DOHH2 (cell line): ENCODE data around the gene SLC9A8.

Experiments
- EZH2phosphoT487 ChIP-seq: fragments of 200-600 bp; sonication (generic); IDR thresholded peaks from 2 replicates; pipeline ENCODE4 v1.6.1; 2017; ENCODE audit warnings: borderline replicate concordance, mild to moderate bottlenecking, antibody characterized with exemption, low read length, moderate library complexity, mixed read lengths
- TF ChIP-seq, protein P1 (sequence below): fragments of 200-600 bp; sonication (generic); IDR thresholded peaks from one replicate; pipeline ENCODE4 v1.5.1; 2014; ENCODE audit warnings: antibody characterized with exemption, mild to moderate bottlenecking, low read depth, low read length; ENCODE audit not compliant: poor library complexity, severe bottlenecking

DNA sequence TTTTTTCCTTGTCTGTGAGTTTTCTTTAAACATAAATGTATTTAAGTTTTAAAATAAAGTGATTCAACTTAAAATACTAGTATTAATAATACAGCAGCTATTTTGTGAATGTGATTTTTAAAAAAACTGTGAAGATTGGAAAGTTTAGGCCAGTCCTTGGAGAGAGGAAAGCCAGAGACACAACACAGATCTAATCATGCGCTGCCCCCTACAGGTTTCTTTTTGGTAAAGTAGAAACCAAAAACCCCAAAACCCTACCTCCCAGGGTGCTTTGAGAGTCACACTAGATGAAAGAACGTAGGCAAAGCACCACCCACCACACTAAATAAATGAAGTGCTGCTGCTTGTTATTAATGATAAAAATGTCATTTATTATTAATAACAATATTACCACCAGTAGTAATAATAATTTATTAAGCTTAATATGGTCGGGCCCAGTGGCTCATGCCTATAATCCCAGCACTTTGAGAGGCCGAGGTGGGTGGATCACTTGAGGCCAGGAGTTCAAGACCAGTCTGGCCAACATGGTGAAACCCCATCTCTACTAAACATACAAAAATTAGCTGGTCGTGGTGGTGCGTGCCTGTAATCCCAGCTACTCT lies 33.7 kb downstream of the SLC9A8 start:
- TF ChIP-seq EZH2phosphoT487: no peak
- TF ChIP-seq, protein P1, sequence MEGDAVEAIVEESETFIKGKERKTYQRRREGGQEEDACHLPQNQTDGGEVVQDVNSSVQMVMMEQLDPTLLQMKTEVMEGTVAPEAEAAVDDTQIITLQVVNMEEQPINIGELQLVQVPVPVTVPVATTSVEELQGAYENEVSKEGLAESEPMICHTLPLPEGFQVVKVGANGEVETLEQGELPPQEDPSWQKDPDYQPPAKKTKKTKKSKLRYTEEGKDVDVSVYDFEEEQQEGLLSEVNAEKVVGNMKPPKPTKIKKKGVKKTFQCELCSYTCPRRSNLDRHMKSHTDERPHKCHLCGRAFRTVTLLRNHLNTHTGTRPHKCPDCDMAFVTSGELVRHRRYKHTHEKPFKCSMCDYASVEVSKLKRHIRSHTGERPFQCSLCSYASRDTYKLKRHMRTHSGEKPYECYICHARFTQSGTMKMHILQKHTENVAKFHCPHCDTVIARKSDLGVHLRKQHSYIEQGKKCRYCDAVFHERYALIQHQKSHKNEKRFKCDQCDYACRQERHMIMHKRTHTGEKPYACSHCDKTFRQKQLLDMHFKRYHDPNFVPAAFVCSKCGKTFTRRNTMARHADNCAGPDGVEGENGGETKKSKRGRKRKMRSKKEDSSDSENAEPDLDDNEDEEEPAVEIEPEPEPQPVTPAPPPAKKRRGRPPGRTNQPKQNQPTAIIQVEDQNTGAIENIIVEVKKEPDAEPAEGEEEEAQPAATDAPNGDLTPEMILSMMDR: peak; percentile 62
